Esophagus squamous epithelium (tissue), 4 donors: ENCODE measurements around the gene STK17A.

Experiments used
- CTCF ChIP-seq, 6 experiments: fragments of 450-650 bp in 4 of 6; fragments of 200-600 bp in 2 of 6; sonication (generic) in 2 of 6; IDR thresholded peaks; one replicate each; pipeline ENCODE4 v1.5.1; 2016 to 2019; ENCODE audit warnings: antibody characterized with exemption in 6 of 6, mild to moderate bottlenecking in 4 of 6, moderate library complexity in 4 of 6
- POLR2A ChIP-seq, 4 donors: fragments of 450-650 bp; IDR thresholded peaks; one replicate each; pipeline ENCODE4 v1.6.1; 2017; ENCODE audit warnings: antibody characterized with exemption in 4 of 4, mild to moderate bottlenecking in 4 of 4, moderate library complexity in 3 of 4

- TF ChIP-seq CTCF (IDR thresholded peaks at IDR 0.05) (no peak), POLR2A (IDR thresholded peaks at IDR 0.05) (no peak)
Measured at GRCh38 chr7:43666938-43667337, 84.0 kb downstream of the STK17A start.
